HG03521 (cell line): ENCODE data around the gene DNAJC15.

Experiments used
- ATAC-seq: cut with Tn5 transposase; IDR thresholded peaks from one replicate; pipeline ENCODE4 v1.9.1; 2021; ENCODE audit warnings: mild to moderate bottlenecking, moderate library complexity; ENCODE audit not compliant: unreplicated experiment

Gene DNAJC15

GRCh38 chr13:43150369-43151207, 127.2 kb downstream of the DNAJC15 start:
- ATAC-seq: no peak

- ATAC-seq: no peak
Observed at GRCh38 chr13:43153436-43154090, 130.2 kb downstream of the DNAJC15 start.

GRCh38 chr13:43154156-43154651, 130.8 kb downstream of the DNAJC15 start:
- ATAC-seq: no peak

- ATAC-seq: no peak
Observed at GRCh38 chr13:43154839-43155238, 131.5 kb downstream of the DNAJC15 start.

GRCh38 chr13:43156916-43157315, 133.5 kb downstream of the DNAJC15 start:
- ATAC-seq: no peak

- no peak for ATAC-seq
Observed at GRCh38 chr13:43157796-43158195, 134.4 kb downstream of the DNAJC15 start.

- ATAC-seq: no peak
Observed at GRCh38 chr13:43158516-43158915, 135.1 kb downstream of the DNAJC15 start.

GRCh38 chr13:43159026-43159461, 135.7 kb downstream of the DNAJC15 start:
- no peak for ATAC-seq
